Measurements from ENCODE around the gene OSBPL6. TPM values are rescaled to one million over a fixed set of nuclear protein-coding genes. Genes with fewer than 3 reads are reported as not detected.
A peak's percentile ranks its signal among the peaks of the same experiment; 100 is the strongest.

Gene OSBPL6
- total RNA-seq, 1 donor from 2014 or later, result 1.7 TPM

GRCh38 chr2:178269438-178270224 is 75.3 kb downstream of the OSBPL6 start:
- DNase-seq (ENCODE audit: extremely low read depth, low read depth, low spot score), result no peak

- no peak for DNase-seq (ENCODE audit: extremely low read depth, low read depth, low spot score)
Observed at GRCh38 chr2:178270338-178270737, 76.0 kb downstream of the OSBPL6 start.

DNA sequence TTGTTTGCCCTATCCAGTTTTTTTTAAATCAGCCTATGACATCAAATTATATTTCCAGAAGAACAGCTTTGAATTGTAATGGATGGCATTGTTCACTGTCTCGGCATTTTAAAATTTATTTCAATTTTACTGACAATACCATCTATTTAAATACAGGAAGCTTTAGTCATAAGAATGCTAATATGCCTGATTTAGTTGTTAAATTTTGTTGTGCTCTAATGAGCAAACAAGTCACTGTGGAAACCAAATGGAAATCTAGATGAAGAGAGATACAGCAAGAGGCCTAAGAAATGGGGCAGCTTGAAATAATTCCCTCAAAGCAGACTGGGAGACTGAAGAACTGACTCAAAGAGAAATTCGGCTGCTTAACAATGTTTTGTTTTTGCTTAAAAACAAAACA is 76.8 kb downstream of the OSBPL6 start:
- no peak for DNase-seq (ENCODE audit: extremely low read depth, low read depth, low spot score)

DNA sequence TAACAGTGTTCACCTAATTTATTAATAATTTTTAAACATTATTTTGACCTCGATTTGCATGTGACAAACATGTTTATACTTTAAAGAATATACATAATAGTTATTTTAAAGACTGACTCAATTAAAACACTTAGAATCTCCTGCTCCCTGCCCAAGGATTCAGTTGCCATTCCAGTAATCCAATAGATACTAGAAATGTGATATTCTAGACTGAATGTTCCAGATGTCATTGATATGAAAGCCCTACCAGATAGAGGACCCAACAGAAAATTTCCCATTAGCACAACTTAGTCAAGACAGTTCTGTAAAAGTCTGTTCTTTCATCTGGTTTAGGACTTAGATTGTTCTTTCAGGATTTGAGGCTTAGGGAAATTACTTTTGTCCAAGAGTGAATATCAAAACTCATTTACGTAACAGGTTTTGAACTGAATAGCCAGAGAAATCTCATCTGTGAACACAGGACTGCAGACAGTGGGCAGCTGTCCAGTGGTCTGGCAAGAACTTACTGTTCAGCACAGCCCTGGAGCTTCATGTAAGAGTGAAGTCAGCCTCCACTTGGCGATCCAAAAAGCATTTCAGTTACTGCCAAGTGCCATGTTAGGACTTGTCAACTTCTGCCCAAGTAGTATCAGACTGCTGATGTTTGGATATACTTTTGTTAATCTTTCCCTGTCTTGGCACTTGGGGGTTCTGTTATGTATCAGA is 77.5 kb downstream of the OSBPL6 start:
- no peak for DNase-seq (ENCODE audit: extremely low read depth, low read depth, low spot score)

DNA sequence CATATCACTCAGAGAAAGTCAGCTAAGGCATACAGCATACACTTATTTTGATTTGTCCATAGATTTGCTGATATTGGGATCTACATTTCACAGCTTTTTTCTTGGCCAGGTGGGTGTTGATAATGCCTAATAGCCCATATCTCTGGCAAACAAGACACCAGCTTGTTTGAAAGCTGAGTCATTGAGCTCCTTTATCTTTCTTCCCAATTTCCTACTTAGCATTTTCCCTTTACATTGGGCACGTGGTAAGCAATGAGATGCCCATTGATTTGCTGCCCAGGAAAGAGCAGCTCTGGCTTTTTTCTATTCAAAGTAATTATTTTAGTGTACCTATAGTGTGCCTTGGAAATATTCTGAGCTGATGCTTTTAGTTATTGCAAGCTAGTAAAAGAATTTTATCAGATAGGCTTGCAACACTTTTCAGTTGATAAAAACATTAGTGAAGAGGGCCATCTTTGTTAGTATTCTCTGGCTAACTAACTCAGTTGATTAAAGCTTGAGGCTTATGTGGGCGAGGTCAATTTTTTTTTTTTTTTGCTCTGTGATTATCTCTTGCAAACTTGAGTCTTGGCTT is 79.6 kb downstream of the OSBPL6 start:
- no peak for DNase-seq (ENCODE audit: extremely low read depth, low read depth, low spot score)

DNA sequence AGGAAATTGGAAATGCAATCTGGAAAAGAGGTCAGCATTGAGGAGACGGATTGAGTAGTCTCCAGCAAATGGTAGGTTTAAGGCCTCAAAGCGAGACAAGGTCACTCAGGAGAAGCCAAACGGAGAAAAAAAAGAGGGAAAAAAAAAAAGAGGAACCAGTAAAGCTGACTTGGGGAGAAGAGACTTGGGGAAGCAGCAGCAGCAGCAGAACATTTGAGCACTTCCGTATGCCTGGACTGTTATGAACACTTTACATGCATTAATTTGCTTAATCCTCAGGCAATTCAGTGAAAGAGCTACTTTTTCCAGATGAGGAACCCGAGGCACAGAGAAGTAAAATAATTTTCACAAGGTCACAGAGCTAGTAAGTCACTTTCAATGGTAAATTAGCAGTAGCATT is 81.3 kb downstream of the OSBPL6 start:
- no peak for DNase-seq (ENCODE audit: extremely low read depth, low read depth, low spot score)

- no peak for DNase-seq (ENCODE audit: extremely low read depth, low read depth, low spot score)
Observed at GRCh38 chr2:178277741-178278197, 83.5 kb downstream of the OSBPL6 start.

DNA sequence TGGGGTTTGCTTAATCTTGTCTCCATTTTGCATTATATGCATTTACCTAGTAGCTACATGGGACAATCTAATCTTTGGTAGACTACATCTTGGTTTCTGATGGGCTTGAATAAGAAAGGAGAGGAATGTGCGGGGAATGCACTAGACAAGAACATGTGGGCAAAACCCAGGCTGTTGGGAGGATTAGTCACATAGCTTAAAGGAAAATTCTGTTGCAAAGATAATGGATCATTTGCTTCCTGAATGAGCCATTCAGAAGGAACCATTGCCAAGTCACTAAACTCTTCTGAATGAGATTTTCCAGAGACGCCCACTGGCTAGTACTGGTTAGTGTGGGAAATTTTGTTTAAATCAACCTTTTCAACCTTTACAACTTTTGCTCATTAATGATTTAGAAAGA is 84.8 kb downstream of the OSBPL6 start:
- DNase-seq (ENCODE audit: extremely low read depth, low read depth, low spot score), result peak; percentile 85

- DNase-seq (ENCODE audit: extremely low read depth, low read depth, low spot score), result no peak
Observed at GRCh38 chr2:178279636-178280035, 85.3 kb downstream of the OSBPL6 start.

- peak; percentile 54 for DNase-seq (ENCODE audit: extremely low read depth, low read depth, low spot score)
Observed at GRCh38 chr2:178280244-178280852, 86.0 kb downstream of the OSBPL6 start.

- DNase-seq (ENCODE audit: extremely low read depth, low read depth, low spot score), result no peak
Observed at GRCh38 chr2:178282075-178282815, 87.9 kb downstream of the OSBPL6 start.

GRCh38 chr2:178283341-178283918 is 89.1 kb downstream of the OSBPL6 start:
- no peak for DNase-seq (ENCODE audit: extremely low read depth, low read depth, low spot score)

GRCh38 chr2:178284613-178285286 is 90.4 kb downstream of the OSBPL6 start:
- no peak for DNase-seq (ENCODE audit: extremely low read depth, low read depth, low spot score)

DNA sequence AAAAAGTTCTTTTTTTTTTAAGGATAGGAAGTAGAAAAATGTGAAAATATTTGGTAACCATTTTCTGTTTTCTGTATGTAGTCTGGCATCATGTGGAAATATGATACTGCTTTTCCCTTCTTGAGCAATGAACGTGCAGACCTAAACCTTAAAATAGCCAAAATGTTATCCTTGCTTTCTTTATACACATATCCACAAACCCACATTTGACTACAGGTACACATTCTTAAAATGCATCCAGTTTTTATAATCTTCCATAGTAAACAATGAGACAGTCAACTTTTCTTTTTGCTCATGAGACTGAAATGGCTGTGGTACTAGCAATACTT is 90.9 kb downstream of the OSBPL6 start:
- DNase-seq (ENCODE audit: extremely low read depth, low read depth, low spot score), result no peak

DNA sequence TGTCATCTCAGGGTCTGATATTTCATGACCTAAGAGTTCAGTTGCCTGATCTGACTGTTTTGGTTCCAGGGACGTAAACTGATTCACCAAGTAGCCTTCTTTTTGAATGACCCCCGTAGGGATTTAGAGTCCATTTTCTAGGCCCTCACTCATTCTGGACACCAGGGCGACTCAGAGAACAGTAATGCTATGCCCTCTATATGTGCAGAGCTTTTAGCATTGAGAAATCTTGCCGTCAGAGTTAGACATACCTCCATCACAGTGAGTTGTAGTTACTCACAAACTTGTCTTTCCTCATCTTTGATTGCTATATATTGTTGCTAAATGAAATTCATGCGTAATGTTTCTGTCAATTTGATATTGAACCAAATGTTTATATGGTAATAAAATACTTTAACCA is 92.3 kb downstream of the OSBPL6 start:
- no peak for DNase-seq (ENCODE audit: extremely low read depth, low read depth, low spot score)

DNA sequence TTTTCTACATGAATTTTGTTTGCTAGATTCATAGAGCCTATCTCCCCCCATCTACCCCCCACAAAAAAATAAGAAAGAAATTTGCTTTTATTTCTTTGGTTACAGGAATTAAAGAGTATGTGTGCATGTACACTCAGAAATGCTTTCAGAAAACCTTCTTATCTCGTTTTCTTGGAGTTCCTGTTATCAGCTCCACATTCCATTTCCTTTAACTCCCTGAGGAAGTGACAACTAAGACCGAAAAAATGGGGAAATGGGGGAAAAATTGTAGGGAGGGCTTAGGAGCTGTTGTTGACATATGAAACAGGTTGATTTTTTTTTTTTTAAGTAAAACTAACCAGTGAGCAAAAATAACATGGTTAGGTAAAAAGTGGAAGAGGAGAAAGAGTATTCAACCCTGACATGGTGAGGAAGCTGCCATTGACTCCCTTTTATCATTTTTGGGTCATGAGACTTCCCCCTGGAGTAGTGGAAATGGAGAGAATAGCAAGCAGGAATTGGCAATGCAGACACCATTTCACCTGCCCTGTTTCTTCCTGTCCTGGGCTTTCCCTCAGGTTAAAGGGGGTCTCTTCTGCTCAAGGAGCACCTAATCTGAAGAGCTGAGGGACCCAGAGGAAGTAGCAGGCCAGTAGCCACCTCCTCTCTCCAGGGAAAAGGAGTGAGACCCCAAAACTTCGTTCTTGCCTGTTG is 93.5 kb downstream of the OSBPL6 start:
- peak; percentile 47 for DNase-seq (ENCODE audit: extremely low read depth, low read depth, low spot score)

DNA sequence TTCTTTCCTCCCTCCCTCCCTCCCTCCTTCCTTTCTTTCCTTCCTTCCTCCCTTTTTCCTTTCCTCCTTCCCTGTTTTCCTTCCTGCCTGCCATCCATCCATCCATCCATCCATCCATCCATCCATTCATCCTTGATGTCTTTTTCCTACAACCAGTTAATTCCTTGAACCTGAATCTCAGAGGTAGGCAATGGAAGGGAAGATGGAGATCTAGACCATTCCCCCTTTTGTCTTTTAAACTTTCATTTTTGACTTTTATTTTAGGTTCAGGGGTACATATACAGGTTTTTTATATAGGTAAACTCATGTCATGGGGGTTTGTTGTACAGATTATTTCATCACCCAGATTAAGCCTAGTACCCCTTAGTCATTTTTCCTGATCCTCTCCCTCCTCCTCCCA is 97.4 kb downstream of the OSBPL6 start:
- DNase-seq (ENCODE audit: extremely low read depth, low read depth, low spot score), result no peak

DNA sequence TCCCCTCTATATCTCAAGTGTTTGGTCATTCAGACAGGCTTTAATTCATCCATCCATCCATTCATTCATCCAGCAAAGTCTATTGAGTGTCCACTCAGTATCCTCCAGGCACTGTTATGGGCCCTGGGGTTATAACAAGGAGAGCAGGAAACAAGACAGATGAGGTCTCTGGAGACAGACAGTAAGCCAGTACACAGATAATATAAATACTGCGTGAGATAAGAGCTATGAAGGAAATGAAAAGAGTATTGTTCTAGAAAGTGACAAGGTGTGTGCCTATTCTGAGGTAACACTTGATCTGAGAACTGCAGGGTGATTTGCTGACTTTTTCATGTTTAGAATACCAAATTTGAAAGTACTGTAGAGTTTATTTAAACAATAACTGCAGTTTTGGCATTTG is 98.3 kb downstream of the OSBPL6 start:
- DNase-seq (ENCODE audit: extremely low read depth, low read depth, low spot score), result no peak

DNA sequence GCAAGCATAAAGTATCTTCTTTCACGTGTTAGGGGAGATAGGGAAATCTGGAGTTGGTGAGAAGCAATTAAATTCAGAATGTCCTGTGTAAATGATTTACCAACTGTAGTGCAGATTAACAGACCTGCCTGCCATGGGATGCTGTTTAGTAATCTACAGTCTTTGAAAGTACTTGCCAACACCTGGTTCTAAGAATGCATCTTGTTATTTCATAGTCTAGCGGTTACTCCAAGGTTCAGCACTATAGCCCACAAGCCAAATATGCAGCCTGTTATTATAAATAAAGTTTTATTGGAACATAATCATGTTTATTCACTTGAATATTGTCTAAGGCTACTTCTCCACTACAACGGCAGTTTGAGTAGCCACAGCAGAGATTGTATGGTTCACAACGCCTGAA is 100.8 kb downstream of the OSBPL6 start:
- no peak for DNase-seq (ENCODE audit: extremely low read depth, low read depth, low spot score)
